H1 (cell line): ENCODE measurements around the gene BAAT. TPM values are rescaled to one million over a fixed set of nuclear protein-coding genes. Genes with fewer than 3 reads are reported as not detected.

Experiments
- CTCF ChIA-PET: fragments of 300-600 bp; sonication (Branson Sonifier 250); formaldehyde crosslinking; loops from one replicate; lab custom pipeline; 2021; ENCODE audit not compliant: partially characterized antibody; lab: Charles Lee
- POLR2A ChIA-PET: fragments of 300-600 bp; sonication (Branson Sonifier 250); formaldehyde crosslinking; loops from one replicate; lab custom pipeline; 2021; ENCODE audit warnings: inconsistent platforms; ENCODE audit not compliant: partially characterized antibody; lab: Charles Lee
- DNase-seq, 2 experiments: peaks; one replicate each; pipeline versions ENCODE4 v3.0.0 to v3.0.0-alpha.2; 2010 to 2022; ENCODE audit warnings: low spot score in 2 of 2, low read depth in 1 of 2, mixed read lengths in 1 of 2
- FAIRE-seq: peaks from 2 replicates; lab custom pipeline; 2011; peaks lifted over from hg19 to GRCh38; lab: Jason Lieb, UNC
- H2AFZ ChIP-seq: 2 replicates; pipeline ENCODE4 v1.8.1; 2012; ENCODE audit warnings: low read length, inconsistent platforms
- H2AK5ac ChIP-seq: 2 replicates; pipeline ENCODE4 v1.6.1; 2013; ENCODE audit warnings: low read depth, low read length
- H2BK120ac ChIP-seq: replicated peaks from 2 replicates; pipeline ENCODE3; 2013; ENCODE audit warnings: low read depth, low read length, inconsistent platforms
- H2BK12ac ChIP-seq: 2 replicates; pipeline ENCODE4 v1.6.1; 2013; ENCODE audit warnings: low read depth, low read length
- H2BK15ac ChIP-seq: 2 replicates; pipeline ENCODE4 v1.6.1; 2013; ENCODE audit warnings: low read length
- H2BK20ac ChIP-seq: 2 replicates; pipeline ENCODE4 v1.6.1; 2013; ENCODE audit warnings: low read length
- H2BK5ac ChIP-seq: 2 replicates; pipeline ENCODE4 v1.6.1; 2013; ENCODE audit warnings: low read depth, low read length
- H3K14ac ChIP-seq: 2 replicates; pipeline ENCODE4 v1.6.1; 2013; ENCODE audit warnings: inconsistent platforms; ENCODE audit not compliant: insufficient read length
- H3K18ac ChIP-seq: 2 replicates; pipeline ENCODE4 v1.6.1; 2013; ENCODE audit warnings: low read length; ENCODE audit errors: extremely low read depth
- H3K23ac ChIP-seq: 2 replicates; pipeline ENCODE4 v1.6.1; 2013; ENCODE audit warnings: inconsistent platforms; ENCODE audit not compliant: insufficient read length
- H3K23me2 ChIP-seq: 2 replicates; pipeline ENCODE4 v1.6.1; 2013; ENCODE audit warnings: low read depth, low read length
- H3K27ac ChIP-seq: 2 replicates; pipeline ENCODE4 v1.6.1; 2011; ENCODE audit warnings: low read depth, low read length, inconsistent platforms
- H3K27me3 ChIP-seq, 4 experiments: replicated peaks in 1 of 4; 1 replicate in 1 of 4; 2 replicates in 3 of 4; pipeline versions ENCODE4 v1.6.1 to v1.8.1; 2011 to 2013; ENCODE audit warnings: low read length in 3 of 4, mild to moderate bottlenecking in 3 of 4, inconsistent platforms in 2 of 4, mixed read lengths in 2 of 4, moderate library complexity in 1 of 4; ENCODE audit not compliant: control insufficient read depth in 3 of 4, insufficient read depth in 3 of 4; ENCODE audit errors: extremely low read depth in 1 of 4
- H3K36me3 ChIP-seq, 4 experiments: 2 replicates each; pipeline versions ENCODE4 v1.6.1 to v1.8.1; 2011 to 2013; ENCODE audit warnings: mild to moderate bottlenecking in 4 of 4, low read length in 3 of 4, moderate library complexity in 2 of 4, control low read depth in 1 of 4, inconsistent platforms in 1 of 4; ENCODE audit not compliant: insufficient read depth in 4 of 4, control insufficient read depth in 2 of 4
- H3K4ac ChIP-seq: replicated peaks from 2 replicates; pipeline ENCODE3; 2013; ENCODE audit warnings: low read length, low read depth, mixed read lengths, inconsistent platforms; ENCODE audit not compliant: insufficient read length
- H3K4me1 ChIP-seq, 4 experiments: replicated peaks in 1 of 4; 1 replicate in 1 of 4; 2 replicates in 3 of 4; pipeline versions ENCODE4 v1.6.1 to v1.8.1; 2011 to 2013; ENCODE audit warnings: low read length in 3 of 4, inconsistent platforms in 2 of 4, mixed read lengths in 1 of 4; ENCODE audit not compliant: insufficient read depth in 4 of 4, control insufficient read depth in 3 of 4
- H3K4me2 ChIP-seq, 2 experiments: 2 replicates each; pipeline versions ENCODE4 v1.6.1 to v1.8.1; 2011 to 2013; ENCODE audit warnings: low read depth in 2 of 2, low read length in 2 of 2, control low read depth in 1 of 2, inconsistent platforms in 1 of 2, mild to moderate bottlenecking in 1 of 2; ENCODE audit not compliant: insufficient read depth in 1 of 2
- H3K4me3 ChIP-seq, 4 experiments: fragments of 200-600, 300-600 bp in 1 of 4; sonication (generic), shearing (Covaris generic), sonication (Bioruptor Twin) in 1 of 4; 2 replicates each; pipeline versions ENCODE4 v1.5.1 to v1.8.1; 2011 to 2016; ENCODE audit warnings: low read length in 4 of 4, low read depth in 3 of 4, control low read depth in 2 of 4, inconsistent platforms in 2 of 4, mild to moderate bottlenecking in 2 of 4, mixed read lengths in 1 of 4, moderate library complexity in 1 of 4; ENCODE audit not compliant: insufficient read depth in 2 of 4; ENCODE audit errors: extremely low read depth in 1 of 4
- H3K56ac ChIP-seq: replicated peaks from 2 replicates; pipeline ENCODE3; 2013; ENCODE audit warnings: low read depth, mild to moderate bottlenecking, mixed read lengths, low read length, inconsistent platforms; ENCODE audit not compliant: insufficient read length
- H3K79me1 ChIP-seq: 2 replicates; pipeline ENCODE4 v1.6.1; 2013; ENCODE audit warnings: low read depth, low read length, control low read depth
- H3K79me2 ChIP-seq, 2 experiments: 2 replicates each; pipeline versions ENCODE4 v1.6.1 to v1.8.1; 2012 to 2013; ENCODE audit warnings: low read length in 2 of 2, mild to moderate bottlenecking in 2 of 2, inconsistent platforms in 1 of 2; ENCODE audit not compliant: insufficient read depth in 2 of 2, control insufficient read depth in 1 of 2
- H3K9ac ChIP-seq, 4 experiments: replicated peaks in 1 of 4; 1 replicate in 1 of 4; 2 replicates in 3 of 4; pipeline versions ENCODE4 v1.6.1 to v1.8.1; 2011 to 2013; ENCODE audit warnings: low read depth in 3 of 4, low read length in 3 of 4, control low read depth in 2 of 4, mild to moderate bottlenecking in 2 of 4, moderate library complexity in 2 of 4, inconsistent platforms in 1 of 4; ENCODE audit errors: extremely low read depth in 1 of 4
- H3K9me3 ChIP-seq, 2 experiments: 2 replicates each; pipeline versions ENCODE4 v1.6.1 to v1.8.1; 2012 to 2013; ENCODE audit warnings: mild to moderate bottlenecking in 2 of 2, moderate library complexity in 2 of 2, control low read depth in 1 of 2, inconsistent platforms in 1 of 2, low read depth in 1 of 2, low read length in 1 of 2, mixed read lengths in 1 of 2; ENCODE audit not compliant: insufficient read depth in 2 of 2
- H4K20me1 ChIP-seq, 2 experiments: replicated peaks in 1 of 2; 2 replicates each; pipeline versions ENCODE3 to v1.8.1; 2011 to 2013; ENCODE audit warnings: inconsistent platforms in 2 of 2, low read length in 2 of 2, mild to moderate bottlenecking in 1 of 2; ENCODE audit not compliant: insufficient read depth in 2 of 2, control insufficient read depth in 1 of 2
- H4K5ac ChIP-seq: 2 replicates; pipeline ENCODE4 v1.6.1; 2013; ENCODE audit warnings: low read length, low read depth, mixed read lengths, inconsistent platforms; ENCODE audit not compliant: insufficient read length
- H4K8ac ChIP-seq: 2 replicates; pipeline ENCODE4 v1.8.0; 2013; ENCODE audit warnings: mild to moderate bottlenecking, moderate library complexity, low read length, inconsistent platforms; ENCODE audit not compliant: insufficient read depth; ENCODE audit errors: extremely low read depth
- H4K91ac ChIP-seq: replicated peaks from 2 replicates; pipeline ENCODE3; 2013; ENCODE audit warnings: low read length, mixed read lengths, inconsistent platforms; ENCODE audit not compliant: insufficient read length
- CBX8 ChIP-seq: fragments of 300-800, 300-1000 bp; sonication (generic); IDR thresholded peaks from 2 replicates; pipeline ENCODE4 v1.7.1; 2016; ENCODE audit warnings: low read depth, low read length, borderline replicate concordance
- E2F6 ChIP-seq: IDR thresholded peaks from 2 replicates; pipeline ENCODE4 v1.6.1; 2012; ENCODE audit warnings: inconsistent platforms
- EGR1 ChIP-seq: IDR thresholded peaks from 2 replicates; pipeline ENCODE4 v1.6.1; 2011; ENCODE audit warnings: low read depth, low read length, borderline replicate concordance
- GABPA ChIP-seq: IDR thresholded peaks from 2 replicates; pipeline ENCODE4 v1.6.1; 2011; ENCODE audit warnings: mild to moderate bottlenecking, low read length, moderate library complexity, borderline replicate concordance; ENCODE audit not compliant: insufficient read depth
- POLR2AphosphoS5 ChIP-seq: IDR thresholded peaks from 2 replicates; pipeline ENCODE4 v1.6.1; 2011; ENCODE audit warnings: low read depth, low read length
- TAF7 ChIP-seq: optimal IDR thresholded peaks from 2 replicates; pipeline ENCODE3; 2011; ENCODE audit warnings: low read depth, mild to moderate bottlenecking, inconsistent platforms, low read length, moderate library complexity, borderline replicate concordance
- WGBS, 2 experiments: shearing (Covaris generic) in 1 of 2; methylation state at CpG; one replicate each; pipeline versions ENCODE4 v1.1.6 to v1.1.7; 2013 to 2015; ENCODE audit warnings: low lambda C conversion rate in 2 of 2, mixed read lengths in 2 of 2, inconsistent platforms in 1 of 2, low coverage in 1 of 2, missing lambda C conversion rate in 1 of 2; ENCODE audit not compliant: insufficient replicate concordance in 2 of 2, insufficient coverage in 1 of 2, insufficient read length in 1 of 2; ENCODE audit errors: extremely low coverage in 1 of 2, missing lambda C conversion rate in 1 of 2; 5-methylcytosine and 5-hydroxymethylcytosine counted together
- polyA plus RNA-seq, 7 experiments: library from polyadenylated mRNA; depleted of rRNA in 3 of 7; stranded (reverse) in 5 of 7; unstranded in 2 of 7; fragments of >200 nt in 5 of 7; fragments of 200-250 nt in 2 of 7; gene quantifications; 1 replicate in 5 of 7; 2 replicates in 1 of 7; 4 replicates in 1 of 7; pipeline versions ENCODE4 v1.2.1 to v1.2.3, GENCODE V29; 2011 to 2013; ENCODE audit warnings: missing spikeins in 2 of 7, mixed read lengths in 2 of 7
- total RNA-seq: library from RNA; stranded (reverse); fragmentation: NEBNext Ultra II Directional; extraction: Animal tissue kit (Norgen Biotek cat#: 25700); gene quantifications from 2 replicates; pipeline ENCODE4 v1.2.1, GENCODE V29; 2021

BAAT gene
- total and polyA plus RNA-seq, 2 of the 8 experiments (the other 6 are each of a cell fraction or from before 2014, with no cell fraction given) = 0.09 to 0.17 TPM

GRCh38 chr9:101362450-101362849 is 22.4 kb downstream of the BAAT start:
- Histone ChIP-seq H3K18ac (no peak overlapping the region), H2BK15ac (no peak overlapping the region), H3K56ac (no peak overlapping the region), H3K9me3 (no peaks in the 10 kb centered on the region), H3K27ac (no peak overlapping the region), H2BK12ac (no peak overlapping the region), H2BK5ac (no peak overlapping the region), H3K79me1 (no peaks in the 10 kb centered on the region), H2BK20ac (no peak overlapping the region), H2AK5ac (no peak overlapping the region), H2BK120ac (no peak overlapping the region), H3K4me3 (no peak overlapping the region), H3K23ac (no peak overlapping the region), H4K20me1 (no peaks in the 10 kb centered on the region), H4K8ac (no peak overlapping the region), H4K91ac (no peak overlapping the region), H3K9ac (no peak overlapping the region), H3K27me3 (no peaks in the 10 kb centered on the region), H3K79me2 (no peaks in the 10 kb centered on the region), H3K4me2 (no peak overlapping the region), H3K4ac (no peak overlapping the region), H3K14ac (no peak overlapping the region), H2AFZ (no peak overlapping the region), H3K4me1 (no peaks in the 10 kb centered on the region), H3K23me2 (no peaks in the 10 kb centered on the region), H3K36me3 (no peaks in the 10 kb centered on the region), H4K5ac (no peak overlapping the region)
- CTCF ChIA-PET = interaction anchor here (1.0 kb wide), 1 partner anchor 10 kb away, joined by 3 read pairs; no protein-coding TSS in a partner anchor
- FAIRE-seq = no peak
- no peak for DNase-seq
- TF ChIP-seq POLR2AphosphoS5 (no peak), TAF7 (no peak), CBX8 (no peak), GABPA (no peak), EGR1 (no peak), E2F6 (no peak)
- POLR2A ChIA-PET = no interaction called here
- WGBS, 2 experiments = 95% methylated on average over 5 of the region's 5 CpGs; no CpG with 5 or more reads in 1 of the 2 experiments
